ENCODE data around the gene QSOX1.
"Not testable (repeated sequence)": the region's sequence is repeated elsewhere in the genome, so short reads cannot be mapped to it uniquely, and the experiment has no call there.

The QSOX1 gene

DNA sequence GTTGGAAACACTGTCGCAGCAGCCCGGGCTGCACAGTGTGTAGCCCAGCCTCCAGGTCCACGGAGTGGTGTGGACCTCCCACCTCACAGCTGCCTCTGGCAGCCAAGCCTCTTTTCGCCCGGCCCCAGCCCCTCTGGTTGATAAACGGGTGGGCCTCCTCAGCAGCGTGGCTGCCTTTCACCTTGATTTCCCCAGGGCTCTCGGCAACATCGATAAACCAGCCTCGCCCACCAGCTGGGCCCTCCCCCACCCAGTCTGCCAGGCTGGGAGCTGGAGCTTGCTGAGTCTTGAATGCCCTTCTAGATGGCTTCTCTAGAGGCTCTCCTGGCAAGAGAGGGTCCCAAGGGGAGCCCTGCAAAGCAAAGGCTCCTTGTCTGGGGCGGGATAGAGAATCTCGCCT is 44.3 kb downstream of the QSOX1 start:
- H3K79me2 ChIP-seq (ENCODE audit: insufficient read depth, low read length): no peaks in the 10 kb centered on the region

DNA sequence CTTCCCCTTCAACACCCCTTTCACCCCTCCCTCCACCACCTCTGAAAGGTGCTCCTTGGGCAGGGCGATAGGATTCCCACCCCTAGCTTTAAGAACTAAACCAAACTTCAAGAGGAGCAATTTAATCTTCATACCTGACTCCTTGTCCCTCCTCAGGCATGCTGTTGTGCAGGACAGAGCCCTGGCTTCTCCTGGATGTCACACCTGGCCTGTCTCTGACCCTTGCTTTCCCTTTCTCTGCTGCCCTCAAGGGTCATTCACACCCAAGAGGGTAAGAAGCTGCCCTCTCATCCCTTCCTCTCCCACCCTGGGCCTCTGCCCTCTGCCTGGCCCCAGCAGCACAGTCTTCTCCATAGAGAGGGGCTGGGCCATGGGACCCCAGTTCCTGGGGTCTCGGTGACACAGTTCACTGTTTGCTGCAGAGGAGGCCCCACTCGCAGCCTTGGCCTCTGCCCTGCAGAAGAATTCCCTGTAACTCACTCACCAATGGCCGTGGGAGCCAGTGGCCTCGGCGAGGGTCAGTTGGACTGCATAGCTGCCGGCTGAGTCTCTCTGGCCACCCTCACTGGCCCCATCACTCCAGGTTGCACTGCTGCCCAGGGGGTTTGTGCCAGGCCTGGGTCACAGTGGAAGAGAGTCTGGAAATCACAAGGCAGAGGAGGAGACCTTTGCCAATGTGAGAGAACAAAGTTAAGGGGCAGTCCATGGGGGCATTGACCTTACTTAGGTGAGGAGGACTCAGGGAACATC is 47.0 kb downstream of the QSOX1 start:
- Histone ChIP-seq H3K27ac (ENCODE audit: low read depth, low read length) (no peak overlapping the region), H2AFZ (ENCODE audit: low read depth, low read length, severe bottlenecking) (no peak overlapping the region), H3K4me2 (ENCODE audit: low read depth, low read length, poor library complexity, severe bottlenecking) (no peak overlapping the region), H3K4me3 (ENCODE audit: insufficient read depth, low read length, poor library complexity, severe bottlenecking) (no peak overlapping the region), H3K9ac (ENCODE audit: low read length) (no peak overlapping the region), H3F3A (ENCODE audit: insufficient read depth) (no peaks in the 10 kb centered on the region), H3K27me3 (ENCODE audit: low read length) (no peaks in the 10 kb centered on the region), H3K9me2 (replicated peaks; ENCODE audit: insufficient read depth, low read length) (no peaks in the 10 kb centered on the region), H3K79me2 (ENCODE audit: insufficient read depth, low read length) (no peaks in the 10 kb centered on the region), H3K36me3 (ENCODE audit: low read length) (no peaks in the 10 kb centered on the region), H4K20me1 (ENCODE audit: low read depth, low read length) (no peaks in the 10 kb centered on the region), H3K9me3 (ENCODE audit: insufficient read depth, low read length) (no peaks in the 10 kb centered on the region)
- TF ChIP-seq EZH2phosphoT487 (conservative IDR thresholded peaks at IDR 0.05; ENCODE audit: low read length): no peak
- TF ChIP-seq, protein P1, sequence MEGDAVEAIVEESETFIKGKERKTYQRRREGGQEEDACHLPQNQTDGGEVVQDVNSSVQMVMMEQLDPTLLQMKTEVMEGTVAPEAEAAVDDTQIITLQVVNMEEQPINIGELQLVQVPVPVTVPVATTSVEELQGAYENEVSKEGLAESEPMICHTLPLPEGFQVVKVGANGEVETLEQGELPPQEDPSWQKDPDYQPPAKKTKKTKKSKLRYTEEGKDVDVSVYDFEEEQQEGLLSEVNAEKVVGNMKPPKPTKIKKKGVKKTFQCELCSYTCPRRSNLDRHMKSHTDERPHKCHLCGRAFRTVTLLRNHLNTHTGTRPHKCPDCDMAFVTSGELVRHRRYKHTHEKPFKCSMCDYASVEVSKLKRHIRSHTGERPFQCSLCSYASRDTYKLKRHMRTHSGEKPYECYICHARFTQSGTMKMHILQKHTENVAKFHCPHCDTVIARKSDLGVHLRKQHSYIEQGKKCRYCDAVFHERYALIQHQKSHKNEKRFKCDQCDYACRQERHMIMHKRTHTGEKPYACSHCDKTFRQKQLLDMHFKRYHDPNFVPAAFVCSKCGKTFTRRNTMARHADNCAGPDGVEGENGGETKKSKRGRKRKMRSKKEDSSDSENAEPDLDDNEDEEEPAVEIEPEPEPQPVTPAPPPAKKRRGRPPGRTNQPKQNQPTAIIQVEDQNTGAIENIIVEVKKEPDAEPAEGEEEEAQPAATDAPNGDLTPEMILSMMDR (IDR thresholded peaks at IDR 0.05; ENCODE audit: insufficient read depth, low read length, poor library complexity, severe bottlenecking): no peak

More for the DNA sequence above, 44.3 kb downstream of the QSOX1 start:
- no peaks in the 10 kb centered on the region for H3K36me3 ChIP-seq (ENCODE audit: low read length)
- H3K9me3 ChIP-seq (ENCODE audit: insufficient read depth, low read length): no peaks in the 10 kb centered on the region
- H3K27ac ChIP-seq (ENCODE audit: low read depth, low read length): no peak overlapping the region
- no peak overlapping the region for H3K4me3 ChIP-seq (ENCODE audit: insufficient read depth, low read length, poor library complexity, severe bottlenecking)
- no peak overlapping the region for H3K4me2 ChIP-seq (ENCODE audit: low read depth, low read length, poor library complexity, severe bottlenecking)
- no peaks in the 10 kb centered on the region for H4K20me1 ChIP-seq (ENCODE audit: low read depth, low read length)
- no peaks in the 10 kb centered on the region for H3K27me3 ChIP-seq (ENCODE audit: low read length)
- H3K9ac ChIP-seq (ENCODE audit: low read length): no peak overlapping the region
- H3F3A ChIP-seq (ENCODE audit: insufficient read depth): no peaks in the 10 kb centered on the region
- H2AFZ ChIP-seq (ENCODE audit: low read depth, low read length, severe bottlenecking): no peak overlapping the region
- TF ChIP-seq, protein P1 (IDR thresholded peaks at IDR 0.05; ENCODE audit: insufficient read depth, low read length, poor library complexity, severe bottlenecking): no peak
- no peak for TF ChIP-seq EZH2phosphoT487 (conservative IDR thresholded peaks at IDR 0.05; ENCODE audit: low read length)
- no peaks in the 10 kb centered on the region for H3K9me2 ChIP-seq (replicated peaks; ENCODE audit: insufficient read depth, low read length)

DNA sequence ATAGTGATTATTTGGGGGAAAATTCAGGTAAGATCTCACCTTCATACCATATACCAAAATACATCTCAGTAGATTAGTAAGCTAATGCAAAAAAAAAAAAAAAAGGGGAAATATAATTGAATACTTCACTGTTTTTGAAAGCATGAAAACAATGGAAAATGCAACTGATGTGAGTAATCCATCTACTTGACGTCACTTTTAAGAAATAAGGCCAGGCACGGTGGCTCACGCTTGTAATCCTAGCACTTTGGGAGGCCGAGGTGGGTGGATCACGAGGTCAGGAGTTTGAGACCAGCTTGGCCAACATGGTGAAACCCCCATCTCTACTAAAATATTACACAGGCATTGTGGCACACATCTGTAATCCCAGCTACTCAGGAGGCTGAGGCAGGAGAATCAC is 47.9 kb downstream of the QSOX1 start:
- not testable (repeated sequence) for H3K9me3 ChIP-seq (ENCODE audit: insufficient read depth, low read length); H3K4me3 ChIP-seq (ENCODE audit: insufficient read depth, low read length, poor library complexity, severe bottlenecking); H2AFZ ChIP-seq (ENCODE audit: low read depth, low read length, severe bottlenecking); H3F3A ChIP-seq (ENCODE audit: insufficient read depth); H3K4me2 ChIP-seq (ENCODE audit: low read depth, low read length, poor library complexity, severe bottlenecking); H3K9me2 ChIP-seq (replicated peaks; ENCODE audit: insufficient read depth, low read length); H3K79me2 ChIP-seq (ENCODE audit: insufficient read depth, low read length); H3K9ac ChIP-seq (ENCODE audit: low read length); H4K20me1 ChIP-seq (ENCODE audit: low read depth, low read length); H3K27me3 ChIP-seq (ENCODE audit: low read length); H3K36me3 ChIP-seq (ENCODE audit: low read length); H3K27ac ChIP-seq (ENCODE audit: low read depth, low read length)

DNA sequence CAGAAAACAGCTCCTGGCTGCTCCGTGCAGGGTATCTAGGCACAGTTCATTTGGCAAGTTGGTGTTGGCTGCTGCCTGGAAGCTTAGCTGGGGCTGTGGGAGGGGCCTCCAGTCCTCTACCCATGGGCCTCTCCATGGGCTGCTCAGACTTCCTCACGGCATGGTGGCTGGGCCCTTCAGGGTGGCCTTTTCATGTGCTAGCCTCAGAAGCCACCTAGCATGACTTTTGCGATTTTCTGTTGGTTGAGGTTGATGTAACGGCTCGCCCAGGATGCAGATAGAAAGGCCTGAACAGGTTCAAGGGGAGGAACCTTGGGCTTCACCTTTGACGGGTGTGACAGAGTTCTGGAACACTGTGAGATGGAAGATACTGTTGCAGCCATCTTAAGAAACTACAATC is 49.6 kb downstream of the QSOX1 start:
- Histone ChIP-seq H3K79me2 (ENCODE audit: insufficient read depth, low read length) (no peaks in the 10 kb centered on the region), H3K9me3 (ENCODE audit: insufficient read depth, low read length) (no peaks in the 10 kb centered on the region), H3K4me3 (ENCODE audit: insufficient read depth, low read length, poor library complexity, severe bottlenecking) (no peak overlapping the region), H3F3A (ENCODE audit: insufficient read depth) (no peaks in the 10 kb centered on the region), H2AFZ (ENCODE audit: low read depth, low read length, severe bottlenecking) (no peak overlapping the region), H3K9me2 (replicated peaks; ENCODE audit: insufficient read depth, low read length) (no peaks in the 10 kb centered on the region), H3K36me3 (ENCODE audit: low read length) (no peaks in the 10 kb centered on the region), H3K27me3 (ENCODE audit: low read length) (no peaks in the 10 kb centered on the region), H3K9ac (ENCODE audit: low read length) (no peak overlapping the region), H3K27ac (ENCODE audit: low read depth, low read length) (no peak overlapping the region), H3K4me2 (ENCODE audit: low read depth, low read length, poor library complexity, severe bottlenecking) (no peak overlapping the region), H4K20me1 (ENCODE audit: low read depth, low read length) (no peaks in the 10 kb centered on the region)
- TF ChIP-seq, protein P1 (IDR thresholded peaks at IDR 0.05; ENCODE audit: insufficient read depth, low read length, poor library complexity, severe bottlenecking): no peak
- TF ChIP-seq EZH2phosphoT487 (conservative IDR thresholded peaks at IDR 0.05; ENCODE audit: low read length): no peak

Measured in SU-DHL-6 (cell line).